Germinal center (tissue), 1 donor: ENCODE data around the gene RNF181.
A peak's percentile ranks its signal among the peaks of the same experiment; 100 is the strongest.
"Not testable (repeated sequence)": the region's sequence is repeated elsewhere in the genome, so short reads cannot be mapped to it uniquely, and the experiment has no call there.

ENCODE experiments used
- DNase-seq: peaks from one replicate; pipeline ENCODE4 v3.0.0; 2012; ENCODE audit warnings: mixed read lengths, low spot score

RNF181 gene

GRCh38 chr2:85577386-85578242 is 17.9 kb upstream of the RNF181 start, which contains the start of gene VAMP8:
VAMP8 (plus strand) TSS chr2:85577586; CDS start chr2:85577647, 61 bp downstream.
- DNase-seq, result peak; percentile 78

GRCh38 chr2:85578243-85579180 is 17.0 kb upstream of the RNF181 start:
- DNase-seq, result peak; percentile 79

- no peak for DNase-seq
These were observed 16.1 kb upstream of the RNF181 start for GRCh38 chr2:85579266-85579935.

- no peak for DNase-seq
These were observed 15.3 kb upstream of the RNF181 start for GRCh38 chr2:85580206-85580605.

- DNase-seq, result no peak
These were observed 13.1 kb upstream of the RNF181 start for GRCh38 chr2:85582492-85582891.

GRCh38 chr2:85583667-85584353 is 11.7 kb upstream of the RNF181 start:
- DNase-seq, result no peak

- peak; percentile 73 for DNase-seq
These were observed 11.1 kb upstream of the RNF181 start, which contains the start of gene VAMP5 for GRCh38 chr2:85584354-85584856. VAMP5 (plus strand) TSS chr2:85584431; CDS start chr2:85584491, 60 bp downstream.

GRCh38 chr2:85584857-85585780 is 10.4 kb upstream of the RNF181 start:
- no peak for DNase-seq

GRCh38 chr2:85585781-85586105 is 9.8 kb upstream of the RNF181 start:
- DNase-seq, result no peak

- no peak for DNase-seq
These were observed 7.3 kb upstream of the RNF181 start for GRCh38 chr2:85588236-85588635.

GRCh38 chr2:85588645-85589044 is 6.9 kb upstream of the RNF181 start:
- no peak for DNase-seq

- DNase-seq, result no peak
These were observed 6.4 kb upstream of the RNF181 start for GRCh38 chr2:85589181-85589580.

GRCh38 chr2:85589982-85590791 is 5.4 kb upstream of the RNF181 start:
- no peak for DNase-seq

- no peak for DNase-seq
These were observed 4.6 kb upstream of the RNF181 start for GRCh38 chr2:85590950-85591349.

GRCh38 chr2:85591563-85591962 is 4.0 kb upstream of the RNF181 start:
- no peak for DNase-seq

GRCh38 chr2:85592299-85592698 is 3.2 kb upstream of the RNF181 start:
- DNase-seq, result not testable (repeated sequence)

GRCh38 chr2:85593023-85593422 is 2.5 kb upstream of the RNF181 start:
- no peak for DNase-seq

- no peak for DNase-seq
These were observed 737 bp upstream of the RNF181 start for GRCh38 chr2:85594715-85595300.

- no peak for DNase-seq
These were observed 435 bp downstream of the RNF181 start for GRCh38 chr2:85596026-85596333.
